Measurements from ENCODE around the gene KDELR1.

DNA sequence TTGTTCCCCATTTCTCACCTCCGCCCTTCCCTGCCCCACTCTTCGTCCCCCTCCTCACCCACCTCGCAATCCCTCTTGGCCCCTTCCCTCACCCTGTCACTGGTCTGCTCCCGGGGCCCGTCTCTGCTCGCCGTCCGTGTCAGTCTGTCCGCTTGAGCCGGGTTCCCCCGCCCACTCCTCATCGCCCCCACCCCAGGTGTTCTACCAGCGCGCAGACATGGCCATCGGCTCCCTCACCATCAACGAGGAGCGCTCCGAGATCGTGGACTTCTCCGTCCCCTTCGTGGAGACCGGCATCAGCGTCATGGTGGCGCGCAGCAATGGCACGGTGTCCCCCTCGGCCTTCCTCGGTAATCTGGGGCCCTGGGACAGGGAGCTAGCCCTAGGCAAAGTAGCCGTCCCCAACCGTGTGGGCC, 24.5 kb upstream of the KDELR1 start:
- TF ChIP-seq POLR2AphosphoS5 (IDR thresholded peaks at IDR 0.05; ENCODE audit: insufficient read depth, low read depth, low read length) (no peak), POLR2A (IDR thresholded peaks at IDR 0.05; ENCODE audit: low read depth, low read length) (peak; percentile 29)
- TF ChIP-seq, protein P1, sequence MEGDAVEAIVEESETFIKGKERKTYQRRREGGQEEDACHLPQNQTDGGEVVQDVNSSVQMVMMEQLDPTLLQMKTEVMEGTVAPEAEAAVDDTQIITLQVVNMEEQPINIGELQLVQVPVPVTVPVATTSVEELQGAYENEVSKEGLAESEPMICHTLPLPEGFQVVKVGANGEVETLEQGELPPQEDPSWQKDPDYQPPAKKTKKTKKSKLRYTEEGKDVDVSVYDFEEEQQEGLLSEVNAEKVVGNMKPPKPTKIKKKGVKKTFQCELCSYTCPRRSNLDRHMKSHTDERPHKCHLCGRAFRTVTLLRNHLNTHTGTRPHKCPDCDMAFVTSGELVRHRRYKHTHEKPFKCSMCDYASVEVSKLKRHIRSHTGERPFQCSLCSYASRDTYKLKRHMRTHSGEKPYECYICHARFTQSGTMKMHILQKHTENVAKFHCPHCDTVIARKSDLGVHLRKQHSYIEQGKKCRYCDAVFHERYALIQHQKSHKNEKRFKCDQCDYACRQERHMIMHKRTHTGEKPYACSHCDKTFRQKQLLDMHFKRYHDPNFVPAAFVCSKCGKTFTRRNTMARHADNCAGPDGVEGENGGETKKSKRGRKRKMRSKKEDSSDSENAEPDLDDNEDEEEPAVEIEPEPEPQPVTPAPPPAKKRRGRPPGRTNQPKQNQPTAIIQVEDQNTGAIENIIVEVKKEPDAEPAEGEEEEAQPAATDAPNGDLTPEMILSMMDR (IDR thresholded peaks at IDR 0.05; ENCODE audit: extremely low read depth in 1 of 2, insufficient read depth in 1 of 2, low read depth in 1 of 2, low read length in 2 of 2), result no peak
